Measurements from ENCODE around the gene CDH13.

Gene CDH13

GRCh38 chr16:83105279-83106077 lies 478.7 kb downstream of the CDH13 start:
- no peak overlapping the region for H3K4me3 ChIP-seq (replicated peaks; ENCODE audit: insufficient read depth, low read length)
- no peak overlapping the region for H3K27ac ChIP-seq (replicated peaks)
- TF ChIP-seq CTCF (IDR thresholded peaks at IDR 0.05; ENCODE audit: insufficient read depth, low read length) (no peak), GABPA (IDR thresholded peaks at IDR 0.05; ENCODE audit: low read depth) (no peak), POLR2AphosphoS5 (IDR thresholded peaks at IDR 0.05; ENCODE audit: low read depth) (no peak), REST (IDR thresholded peaks at IDR 0.05; ENCODE audit: insufficient replicate concordance, low read depth) (no peak), SPI1 (IDR thresholded peaks at IDR 0.05; ENCODE audit: borderline replicate concordance, low read depth) (no peak)
- H3K27me3 ChIP-seq (ENCODE audit: insufficient read depth, poor library complexity, severe bottlenecking): no peaks in the 10 kb centered on the region
- DNase-seq (ENCODE audit: low read depth in 1 of 2, low spot score in 1 of 2): no peak

GRCh38 chr16:83109490-83110125 lies 482.8 kb downstream of the CDH13 start:
- TF ChIP-seq SPI1 (IDR thresholded peaks at IDR 0.05; ENCODE audit: borderline replicate concordance, low read depth) (no peak), POLR2AphosphoS5 (IDR thresholded peaks at IDR 0.05; ENCODE audit: low read depth) (no peak), REST (IDR thresholded peaks at IDR 0.05; ENCODE audit: insufficient replicate concordance, low read depth) (no peak), CTCF (IDR thresholded peaks at IDR 0.05; ENCODE audit: insufficient read depth, low read length) (no peak), GABPA (IDR thresholded peaks at IDR 0.05; ENCODE audit: low read depth) (no peak)
- Histone ChIP-seq H3K4me3 (replicated peaks; ENCODE audit: insufficient read depth, low read length) (no peak overlapping the region), H3K27me3 (ENCODE audit: insufficient read depth, poor library complexity, severe bottlenecking) (no peaks in the 10 kb centered on the region), H3K27ac (replicated peaks) (no peak overlapping the region)
- no peak for DNase-seq (ENCODE audit: low read depth in 1 of 2, low spot score in 1 of 2)

GRCh38 chr16:83110269-83110668 lies 483.5 kb downstream of the CDH13 start:
- no peak overlapping the region for H3K4me3 ChIP-seq (replicated peaks; ENCODE audit: insufficient read depth, low read length)
- TF ChIP-seq POLR2AphosphoS5 (IDR thresholded peaks at IDR 0.05; ENCODE audit: low read depth): no peak
- TF ChIP-seq REST (IDR thresholded peaks at IDR 0.05; ENCODE audit: insufficient replicate concordance, low read depth): no peak
- TF ChIP-seq CTCF (IDR thresholded peaks at IDR 0.05; ENCODE audit: insufficient read depth, low read length): no peak
- TF ChIP-seq GABPA (IDR thresholded peaks at IDR 0.05; ENCODE audit: low read depth): no peak
- no peak for TF ChIP-seq SPI1 (IDR thresholded peaks at IDR 0.05; ENCODE audit: borderline replicate concordance, low read depth)
- H3K27me3 ChIP-seq (ENCODE audit: insufficient read depth, poor library complexity, severe bottlenecking): no peaks in the 10 kb centered on the region
- no peak overlapping the region for H3K27ac ChIP-seq (replicated peaks)
- no peak for DNase-seq (ENCODE audit: low read depth in 1 of 2, low spot score in 1 of 2)
